Upper lobe of left lung (tissue), 6 donors: ENCODE measurements around the gene GPR158. TPM values are rescaled to one million over a fixed set of nuclear protein-coding genes. Genes with fewer than 3 reads are reported as not detected.

Experiments
- ATAC-seq, 2 donors: fragments of 200-7000 bp; cut with Tn5 transposase; one replicate each; pipeline ENCODE4 v1.9.1; 2022; ENCODE audit warnings: mild to moderate bottlenecking in 2 of 2, moderate library complexity in 2 of 2; ENCODE audit not compliant: low FRiP score in 2 of 2
- DNase-seq, 2 donors: peaks; one replicate each; pipeline ENCODE4 v3.0.0-alpha.2; 2019 to 2020
- H3K27ac ChIP-seq, 4 donors: fragments of 200-600 bp; sonication (generic); one replicate each; pipeline ENCODE4 v1.5.1; 2016 to 2019
- H3K27me3 ChIP-seq, 4 donors: fragments of 200-600 bp; sonication (generic); one replicate each; pipeline ENCODE4 v1.5.1; 2017 to 2019
- H3K36me3 ChIP-seq, 4 donors: fragments of 200-600 bp; sonication (generic); one replicate each; pipeline ENCODE4 v1.5.1; 2016 to 2019
- H3K4me1 ChIP-seq, 4 donors: fragments of 200-600 bp; sonication (generic); one replicate each; pipeline ENCODE4 v1.5.1; 2018 to 2019
- H3K4me3 ChIP-seq, 4 donors: fragments of 200-600 bp; sonication (generic); one replicate each; pipeline ENCODE4 v1.5.1; 2017 to 2019; ENCODE audit warnings: mild to moderate bottlenecking in 2 of 4, moderate library complexity in 1 of 4
- H3K9me3 ChIP-seq, 4 donors: fragments of 200-600 bp; sonication (generic); one replicate each; pipeline ENCODE4 v1.5.1; 2018 to 2019
- EP300 ChIP-seq, 4 donors: sonication (generic); formaldehyde crosslinking; IDR thresholded peaks; one replicate each; pipeline ENCODE4 v1.5.1; 2017; ENCODE audit warnings: antibody characterized with exemption in 4 of 4, control low read depth in 2 of 4
- POLR2A ChIP-seq, 4 donors: fragments of 450-650 bp; IDR thresholded peaks; one replicate each; pipeline ENCODE4 v1.5.1; 2016 to 2017; ENCODE audit warnings: antibody characterized with exemption in 4 of 4, mild to moderate bottlenecking in 2 of 4
- POLR2AphosphoS5 ChIP-seq, 2 donors: sonication (generic); formaldehyde crosslinking; IDR thresholded peaks; one replicate each; pipeline ENCODE4 v1.5.1; 2017; ENCODE audit warnings: antibody characterized with exemption in 2 of 2
- WGBS, 2 donors: methylation state at CpG; one replicate each; pipeline ENCODE4 v1.1.5; 2017 to 2018; 5-methylcytosine and 5-hydroxymethylcytosine counted together
- total RNA-seq, 6 donors: library from RNA; depleted of rRNA in 4 of 6; stranded (reverse); fragments of >200 nt in 4 of 6; gene quantifications; one replicate each; pipeline versions ENCODE4 v1.1.0 to v1.2.1, GENCODE V29; 2016 to 2021
- TF ChIP-seq, protein P1 (sequence below), 6 experiments: fragments of 450-650 bp in 4 of 6; fragments of 200-600 bp in 2 of 6; sonication (generic) in 2 of 6; IDR thresholded peaks; one replicate each; pipeline ENCODE4 v1.5.1; 2016 to 2019; ENCODE audit warnings: antibody characterized with exemption in 6 of 6
- donor health status: DM: no; HTN: no; CAD: no; lungs with moderate emphysema.
- donor health status: DM: no; HTN: yes; CAD: no; lungs with severe emphysema.

GPR158 gene
- total RNA-seq, 6 donors from 2014 or later, result 0.03 to 0.09 TPM; not detected in 4

DNA sequence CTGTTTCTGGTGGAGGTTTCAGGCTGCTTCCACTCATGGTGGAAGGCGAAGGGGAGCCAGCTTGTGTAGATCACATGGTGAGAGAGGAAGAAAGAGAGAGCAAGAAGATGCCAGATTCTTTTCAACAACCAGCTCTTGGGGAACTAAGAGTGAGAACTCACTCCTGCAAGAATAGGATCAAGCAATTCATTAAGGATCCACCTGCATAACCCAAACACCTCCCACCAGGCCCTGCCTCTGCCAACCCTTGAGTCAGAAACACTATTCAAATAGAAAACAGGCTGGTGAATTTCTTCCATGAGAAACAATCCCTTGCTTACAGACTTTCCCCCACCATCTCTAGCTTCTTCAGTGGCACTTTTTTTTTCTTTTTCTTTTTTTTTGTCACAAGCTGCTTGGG is 317.2 kb downstream of the GPR158 start:
- H3K4me3 ChIP-seq, result no peak overlapping the region
- H3K36me3 ChIP-seq, result no peaks in the 10 kb centered on the region
- no peaks in the 10 kb centered on the region for H3K27me3 ChIP-seq
- DNase-seq, result no peak
- TF ChIP-seq POLR2AphosphoS5 (IDR thresholded peaks at IDR 0.05), result no peak
- TF ChIP-seq POLR2A (IDR thresholded peaks at IDR 0.05), result no peak
- TF ChIP-seq EP300 (IDR thresholded peaks at IDR 0.05), result no peak
- TF ChIP-seq, protein P1, sequence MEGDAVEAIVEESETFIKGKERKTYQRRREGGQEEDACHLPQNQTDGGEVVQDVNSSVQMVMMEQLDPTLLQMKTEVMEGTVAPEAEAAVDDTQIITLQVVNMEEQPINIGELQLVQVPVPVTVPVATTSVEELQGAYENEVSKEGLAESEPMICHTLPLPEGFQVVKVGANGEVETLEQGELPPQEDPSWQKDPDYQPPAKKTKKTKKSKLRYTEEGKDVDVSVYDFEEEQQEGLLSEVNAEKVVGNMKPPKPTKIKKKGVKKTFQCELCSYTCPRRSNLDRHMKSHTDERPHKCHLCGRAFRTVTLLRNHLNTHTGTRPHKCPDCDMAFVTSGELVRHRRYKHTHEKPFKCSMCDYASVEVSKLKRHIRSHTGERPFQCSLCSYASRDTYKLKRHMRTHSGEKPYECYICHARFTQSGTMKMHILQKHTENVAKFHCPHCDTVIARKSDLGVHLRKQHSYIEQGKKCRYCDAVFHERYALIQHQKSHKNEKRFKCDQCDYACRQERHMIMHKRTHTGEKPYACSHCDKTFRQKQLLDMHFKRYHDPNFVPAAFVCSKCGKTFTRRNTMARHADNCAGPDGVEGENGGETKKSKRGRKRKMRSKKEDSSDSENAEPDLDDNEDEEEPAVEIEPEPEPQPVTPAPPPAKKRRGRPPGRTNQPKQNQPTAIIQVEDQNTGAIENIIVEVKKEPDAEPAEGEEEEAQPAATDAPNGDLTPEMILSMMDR (IDR thresholded peaks at IDR 0.05), result no peak
- no peak for ATAC-seq
- no peak overlapping the region for H3K27ac ChIP-seq
- WGBS, 2 donors, result 73 to 87% methylated on average over 1 of the region's 1 CpG
- no peaks in the 10 kb centered on the region for H3K9me3 ChIP-seq
- H3K4me1 ChIP-seq, result no peaks in the 10 kb centered on the region

GRCh38 chr10:25492680-25493079 is 317.9 kb downstream of the GPR158 start:
- H3K4me3 ChIP-seq, result no peak overlapping the region
- no peak for ATAC-seq
- no peak for TF ChIP-seq EP300 (IDR thresholded peaks at IDR 0.05)
- no peak for TF ChIP-seq POLR2AphosphoS5 (IDR thresholded peaks at IDR 0.05)
- TF ChIP-seq, protein P1 (IDR thresholded peaks at IDR 0.05), result no peak
- no peak for TF ChIP-seq POLR2A (IDR thresholded peaks at IDR 0.05)
- no peaks in the 10 kb centered on the region for H3K4me1 ChIP-seq
- no peaks in the 10 kb centered on the region for H3K27me3 ChIP-seq
- no peak overlapping the region for H3K27ac ChIP-seq
- H3K36me3 ChIP-seq, result no peaks in the 10 kb centered on the region
- DNase-seq, result no peak
- no peaks in the 10 kb centered on the region for H3K9me3 ChIP-seq

- DNase-seq, result no peak
- 28 to 36% methylated on average over 4 of the region's 4 CpGs for WGBS, 2 donors
Observed at GRCh38 chr10:25493122-25493893, 318.5 kb downstream of the GPR158 start.

GRCh38 chr10:25497246-25497645 is 322.4 kb downstream of the GPR158 start:
- Histone ChIP-seq H3K4me3 (no peak overlapping the region), H3K4me1 (no peaks in the 10 kb centered on the region), H3K27ac (no peak overlapping the region), H3K9me3 (no peaks in the 10 kb centered on the region), H3K36me3 (no peaks in the 10 kb centered on the region), H3K27me3 (no peaks in the 10 kb centered on the region)
- 67 to 71% methylated on average over 3 of the region's 3 CpGs for WGBS, 2 donors
- no peak for ATAC-seq
- no peak for TF ChIP-seq POLR2AphosphoS5 (IDR thresholded peaks at IDR 0.05)
- TF ChIP-seq, protein P1 (IDR thresholded peaks at IDR 0.05), result no peak
- TF ChIP-seq POLR2A (IDR thresholded peaks at IDR 0.05), result no peak
- TF ChIP-seq EP300 (IDR thresholded peaks at IDR 0.05), result no peak
- no peak for DNase-seq

More at GRCh38 chr10:25493122-25493893, 318.5 kb downstream of the GPR158 start:
- H3K9me3 ChIP-seq, result no peaks in the 10 kb centered on the region
- TF ChIP-seq POLR2A (IDR thresholded peaks at IDR 0.05), result no peak
- TF ChIP-seq POLR2AphosphoS5 (IDR thresholded peaks at IDR 0.05), result no peak
- no peak for TF ChIP-seq EP300 (IDR thresholded peaks at IDR 0.05)
- TF ChIP-seq, protein P1 (IDR thresholded peaks at IDR 0.05), result no peak
- H3K27me3 ChIP-seq, result no peaks in the 10 kb centered on the region
- H3K36me3 ChIP-seq, result no peaks in the 10 kb centered on the region
- peak in 1 of 2 donors; percentile 8 for ATAC-seq
- H3K27ac ChIP-seq, result no peak overlapping the region
- H3K4me1 ChIP-seq, result no peaks in the 10 kb centered on the region
- no peak overlapping the region for H3K4me3 ChIP-seq

- 80 to 81% methylated on average over 5 of the region's 5 CpGs for whole genome bisulfite sequencing, 2 donors
- TF ChIP-seq, protein P1 (IDR thresholded peaks at IDR 0.05), result no peak
- no peak for TF ChIP-seq POLR2A (IDR thresholded peaks at IDR 0.05)
- no peak for TF ChIP-seq POLR2AphosphoS5 (IDR thresholded peaks at IDR 0.05)
- no peaks in the 10 kb centered on the region for H3K27me3 ChIP-seq
- no peak overlapping the region for H3K27ac ChIP-seq
- DNase-seq (no peak), ATAC-seq (no peak)
- H3K4me3 ChIP-seq, result no peak overlapping the region
- no peaks in the 10 kb centered on the region for H3K4me1 ChIP-seq
- H3K9me3 ChIP-seq, result no peaks in the 10 kb centered on the region
- no peaks in the 10 kb centered on the region for H3K36me3 ChIP-seq
Observed at GRCh38 chr10:25498645-25499044, 323.8 kb downstream of the GPR158 start.
